ENCODE measurements around the gene RNU5D-1.
A peak's percentile ranks its signal among the peaks of the same experiment; 100 is the strongest.

Gene RNU5D-1

GRCh38 chr1:44714532-44714931, 16.4 kb downstream of the RNU5D-1 start:
- DNase-seq (ENCODE audit: low read depth), result no peak
- in situ Hi-C loops (cut with HindIII; ENCODE audit: low sequenced_read_pairs), result no loop called here
- no peak for TF ChIP-seq CTCF (IDR thresholded peaks at IDR 0.05; ENCODE audit: low read depth, low read length, missing control alignments)
- no peak overlapping the region for H3K4me3 ChIP-seq (ENCODE audit: low read depth, low read length)

- in situ Hi-C loops (cut with HindIII; ENCODE audit: low sequenced_read_pairs), result no loop called here
- no peak for TF ChIP-seq CTCF (IDR thresholded peaks at IDR 0.05; ENCODE audit: low read depth, low read length, missing control alignments)
- no peak overlapping the region for H3K4me3 ChIP-seq (ENCODE audit: low read depth, low read length)
- no peak for DNase-seq (ENCODE audit: low read depth)
Observed at GRCh38 chr1:44713321-44713781, 17.6 kb downstream of the RNU5D-1 start.

GRCh38 chr1:44707959-44708831, 22.8 kb downstream of the RNU5D-1 start:
- no peak for DNase-seq (ENCODE audit: low read depth)

GRCh38 chr1:44707112-44707881, 23.7 kb downstream of the RNU5D-1 start:
- in situ Hi-C loops (cut with HindIII; ENCODE audit: low sequenced_read_pairs), result no loop called here
- peak; percentile 59 for DNase-seq (ENCODE audit: low read depth)
- TF ChIP-seq CTCF (IDR thresholded peaks at IDR 0.05; ENCODE audit: low read depth, low read length, missing control alignments), result no peak
- H3K4me3 ChIP-seq (ENCODE audit: low read depth, low read length), result no peak overlapping the region

More at GRCh38 chr1:44707959-44708831, 22.8 kb downstream of the RNU5D-1 start:
- in situ Hi-C loops (cut with HindIII; ENCODE audit: low sequenced_read_pairs), result no loop called here
- TF ChIP-seq CTCF (IDR thresholded peaks at IDR 0.05; ENCODE audit: low read depth, low read length, missing control alignments), result peak; percentile 50
- H3K4me3 ChIP-seq (ENCODE audit: low read depth, low read length), result no peak overlapping the region

GRCh38 chr1:44705938-44706337, 25.0 kb downstream of the RNU5D-1 start:
- in situ Hi-C loops (cut with HindIII; ENCODE audit: low sequenced_read_pairs), result no loop called here
- H3K4me3 ChIP-seq (ENCODE audit: low read depth, low read length), result no peak overlapping the region
- no peak for TF ChIP-seq CTCF (IDR thresholded peaks at IDR 0.05; ENCODE audit: low read depth, low read length, missing control alignments)
- DNase-seq (ENCODE audit: low read depth), result no peak

GRCh38 chr1:44705470-44705869, 25.5 kb downstream of the RNU5D-1 start:
- in situ Hi-C loops (cut with HindIII; ENCODE audit: low sequenced_read_pairs), result no loop called here
- DNase-seq (ENCODE audit: low read depth), result no peak
- no peak for TF ChIP-seq CTCF (IDR thresholded peaks at IDR 0.05; ENCODE audit: low read depth, low read length, missing control alignments)
- no peak overlapping the region for H3K4me3 ChIP-seq (ENCODE audit: low read depth, low read length)

Measured in astrocyte of the cerebellum (primary cell).